HG02759 (cell line): ENCODE measurements around the gene SLX4IP.

Experiments used
- ATAC-seq: cut with Tn5 transposase; IDR thresholded peaks from one replicate; pipeline ENCODE4 v1.9.1; 2021; ENCODE audit warnings: mild to moderate bottlenecking, moderate library complexity; ENCODE audit not compliant: unreplicated experiment

SLX4IP gene

DNA sequence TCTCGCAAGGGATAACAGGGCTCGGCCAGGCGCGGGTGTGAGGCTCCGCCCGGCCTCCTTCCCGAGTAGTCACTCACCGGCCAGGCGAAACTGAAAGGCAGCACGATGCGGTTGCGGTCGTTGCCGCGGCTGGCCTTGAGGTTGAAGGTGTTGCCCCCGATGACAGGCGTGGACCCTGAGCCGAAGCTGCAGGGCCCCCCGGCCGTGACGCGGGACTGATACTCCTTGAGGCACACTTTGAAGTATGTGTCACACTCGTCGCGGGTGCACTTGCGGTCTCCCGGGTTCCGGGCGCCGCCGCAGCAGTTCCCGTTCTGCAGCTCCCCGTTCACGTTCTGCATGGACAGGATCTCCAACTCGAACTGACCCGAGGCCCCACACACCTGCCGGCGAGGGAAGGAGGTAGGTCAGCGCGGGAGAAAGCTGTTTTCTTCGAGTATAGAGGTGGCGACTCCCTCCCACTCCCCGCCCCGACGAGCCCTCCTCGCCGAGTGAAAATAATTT is 237.6 kb downstream of the SLX4IP start:
- ATAC-seq, result no peak

DNA sequence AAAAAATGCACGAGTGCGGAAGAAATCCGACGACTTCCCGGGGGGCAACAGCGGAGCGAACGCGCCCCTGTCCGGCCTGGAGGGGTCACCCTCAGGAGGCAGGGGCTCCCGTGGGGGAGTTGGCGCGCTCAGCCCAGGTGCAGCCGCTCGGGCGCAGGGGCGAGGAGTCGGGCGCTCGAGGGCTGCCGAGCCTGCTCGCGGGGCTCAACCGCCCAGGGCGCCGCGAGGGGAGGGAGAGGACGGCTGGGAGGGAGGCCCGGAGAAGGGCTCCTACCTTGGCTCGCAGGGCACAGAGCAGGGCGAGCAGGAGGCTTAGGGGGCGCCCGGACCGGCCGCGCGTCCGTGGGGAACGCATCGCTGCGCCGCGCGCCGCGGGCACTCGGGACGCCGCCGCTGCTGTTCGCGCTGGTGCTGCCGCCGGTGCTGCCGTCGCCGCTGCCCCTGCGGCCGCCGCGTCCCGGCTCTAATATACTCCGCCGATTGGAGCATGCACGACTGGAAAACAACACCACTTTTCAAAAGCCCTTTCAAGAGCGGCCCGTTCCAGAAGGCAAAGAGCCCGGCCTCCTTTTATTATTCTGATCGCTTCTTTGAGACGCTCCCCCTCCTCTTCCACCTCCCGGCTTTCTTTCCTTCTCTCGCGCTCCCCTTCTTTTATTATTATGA is 238.2 kb downstream of the SLX4IP start:
- ATAC-seq, result no peak

DNA sequence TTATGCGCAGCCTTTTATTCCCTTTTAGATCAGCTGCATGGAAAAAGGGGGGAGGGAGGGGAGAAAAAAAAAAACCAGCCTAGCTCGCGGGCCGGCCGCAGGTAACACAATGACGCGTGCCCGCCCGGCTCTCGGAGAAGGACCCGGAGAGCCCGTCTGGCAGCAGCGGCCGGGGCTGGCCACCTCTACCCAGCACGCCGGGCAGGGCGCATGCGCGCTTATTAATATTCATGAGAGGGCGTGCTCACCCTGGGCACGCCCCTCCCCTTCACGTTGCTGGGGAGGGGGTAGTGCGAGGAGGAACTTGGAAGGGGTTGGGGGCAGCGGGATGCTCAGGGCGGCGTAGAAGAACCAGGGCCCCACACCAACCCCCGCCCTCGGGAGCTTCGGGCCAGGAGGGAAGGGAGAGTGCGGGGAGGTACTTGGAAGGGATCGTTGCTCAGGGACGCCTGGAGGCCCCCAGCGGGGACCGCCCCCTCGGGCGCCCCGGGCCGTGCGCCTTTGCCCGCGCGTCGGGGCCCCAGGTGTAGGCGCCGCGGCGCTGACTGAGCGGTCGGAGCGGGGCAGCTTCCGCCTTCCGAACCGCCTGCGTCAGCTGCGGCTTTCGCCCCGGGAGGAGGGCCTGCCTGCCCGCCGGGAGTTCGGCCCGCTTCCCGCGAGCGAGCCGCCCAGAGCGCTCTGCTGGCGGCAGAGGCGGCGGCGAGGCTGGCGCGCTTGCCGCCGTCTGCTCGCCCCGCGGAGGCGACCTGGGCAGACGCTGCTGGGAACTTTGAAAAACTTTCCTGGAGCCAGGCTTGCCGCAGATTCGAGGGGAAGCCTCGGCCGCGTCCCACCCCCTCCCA is 239.0 kb downstream of the SLX4IP start, which contains the start of gene JAG1:
JAG1 (minus strand) TSS at position 158 of the 842 bp plus-strand sequence. CDS start 469 bp downstream, outside the sequence.
- peak; percentile 62 for ATAC-seq

DNA sequence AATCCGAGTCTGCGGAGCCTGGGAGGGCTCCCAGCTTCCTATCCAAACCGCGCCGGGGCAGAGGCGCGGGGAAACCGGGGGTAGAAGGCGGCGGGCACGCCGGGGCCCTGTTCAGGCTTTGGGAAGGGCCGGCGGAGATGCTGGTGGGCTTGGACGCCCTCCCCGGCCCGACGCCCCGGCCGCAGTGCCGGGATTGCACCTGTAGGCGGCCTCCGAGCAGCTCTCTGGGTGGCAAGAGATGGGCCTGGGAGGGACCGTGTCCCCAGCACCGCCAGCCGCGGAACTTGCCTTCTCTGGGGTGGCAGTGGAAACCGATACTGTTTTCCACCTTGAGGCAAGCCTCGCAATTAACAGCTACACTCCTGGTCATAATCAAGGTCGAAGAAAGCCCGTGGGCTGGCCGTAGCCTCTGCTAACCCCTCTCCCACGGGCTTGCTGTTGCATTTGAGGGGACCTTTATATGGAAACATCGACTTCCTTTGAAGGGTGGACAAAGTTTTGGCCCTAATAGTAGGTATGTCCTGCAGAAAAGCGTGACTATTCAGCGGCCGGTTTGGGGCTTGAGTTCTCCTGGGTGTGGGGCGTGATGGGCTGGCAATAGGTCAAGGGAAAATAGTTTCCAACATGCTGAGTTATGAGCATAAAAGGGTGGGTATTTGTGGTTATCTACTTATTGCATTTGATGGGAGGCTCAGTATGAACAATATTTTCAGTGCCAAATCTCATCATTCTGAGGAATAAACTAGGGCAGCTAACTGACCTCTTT is 239.8 kb downstream of the SLX4IP start:
- ATAC-seq, result peak; percentile 50

DNA sequence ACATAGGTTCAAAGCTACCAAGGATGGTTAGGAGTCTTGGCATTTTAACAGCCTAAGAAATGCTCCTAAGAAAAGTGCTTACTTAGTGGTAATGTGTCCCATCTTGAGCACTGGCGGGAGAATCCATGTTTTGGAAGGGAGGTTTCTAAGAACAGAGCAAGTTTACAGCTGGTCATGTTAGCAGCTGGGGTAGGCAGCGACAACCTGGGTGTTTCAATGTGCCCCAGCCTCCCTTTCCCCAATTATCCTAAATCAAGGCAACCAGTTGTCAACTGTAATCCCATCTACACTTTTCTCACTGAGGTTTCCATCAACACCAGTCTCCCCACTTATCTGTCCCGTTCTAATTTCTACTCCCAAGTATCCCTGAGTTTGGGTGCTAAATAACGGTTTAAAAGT is 240.3 kb downstream of the SLX4IP start:
- ATAC-seq, result no peak

DNA sequence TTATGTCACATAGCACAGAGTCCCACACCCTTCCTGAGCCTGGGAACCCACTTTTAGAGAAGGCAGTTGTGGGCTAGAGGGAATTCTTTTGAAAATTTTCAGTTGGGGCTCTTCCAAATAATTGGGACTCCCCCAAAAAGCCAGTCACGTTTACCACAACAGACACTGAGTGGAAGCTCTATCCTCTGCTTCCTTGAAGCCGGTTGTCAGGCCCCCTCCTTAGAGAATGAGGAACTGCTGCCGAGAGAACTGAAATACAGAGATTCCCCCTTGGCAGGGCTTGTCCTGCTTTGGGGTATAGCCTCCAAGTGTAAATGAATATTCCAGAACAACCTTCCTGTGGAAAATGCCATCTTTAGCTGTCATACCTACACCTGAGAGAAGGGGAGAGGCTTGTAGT is 241.4 kb downstream of the SLX4IP start:
- ATAC-seq, result no peak
